WERI-Rb-1 (cell line): ENCODE measurements around the gene ARHGAP26.

Source experiments
- DNase-seq: peaks from one replicate; pipeline ENCODE4 v3.0.0-alpha.2; 2020
- H3K27ac ChIP-seq: fragments of 250-450 bp; sonication (Bioruptor Pico); 2 replicates; pipeline ENCODE4 v1.5.1; 2020; ENCODE audit warnings: mild to moderate bottlenecking, moderate library complexity
- H3K27me3 ChIP-seq: fragments of 250-450 bp; sonication (Bioruptor Pico); 2 replicates; pipeline ENCODE4 v1.5.1; 2021; ENCODE audit warnings: mild to moderate bottlenecking, low read depth, moderate library complexity; ENCODE audit not compliant: insufficient read depth, severe bottlenecking
- H3K36me3 ChIP-seq: fragments of 250-450 bp; sonication (Bioruptor Pico); 2 replicates; pipeline ENCODE4 v1.5.1; 2020; ENCODE audit warnings: mild to moderate bottlenecking, moderate library complexity
- H3K4me3 ChIP-seq: 2 replicates; pipeline ENCODE4 v1.5.1; 2011; ENCODE audit warnings: low read depth, mild to moderate bottlenecking, control low read depth, low read length
- H3K9me3 ChIP-seq: fragments of 250-450 bp; sonication (Bioruptor Pico); 2 replicates; pipeline ENCODE4 v1.5.1; 2021; ENCODE audit warnings: mild to moderate bottlenecking, moderate library complexity; ENCODE audit not compliant: severe bottlenecking
- TF ChIP-seq, protein P1 (sequence below): IDR thresholded peaks from 2 replicates; pipeline ENCODE4 v1.5.1; 2011; ENCODE audit warnings: low read depth, mild to moderate bottlenecking, control low read depth, inconsistent platforms, low read length

ARHGAP26 gene

DNA sequence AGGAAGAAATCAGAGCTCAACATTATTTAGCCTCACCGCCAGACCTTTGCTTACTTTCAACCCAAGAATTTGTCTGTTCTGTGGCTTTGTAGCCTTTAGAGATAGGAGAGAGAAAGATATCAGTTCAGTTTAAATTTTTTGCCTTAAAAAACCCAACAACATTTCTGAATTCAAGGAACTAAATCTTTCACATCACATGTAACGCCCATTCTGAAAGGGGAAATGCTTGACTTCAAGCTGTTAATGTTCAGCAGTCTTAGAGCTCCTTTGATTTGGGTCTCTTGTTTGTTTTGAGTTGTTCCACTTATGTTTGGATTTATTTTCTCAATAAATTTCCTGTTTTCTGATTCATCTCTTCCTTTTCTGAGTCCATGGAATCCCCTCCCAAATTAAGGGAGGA, 294.5 kb downstream of the ARHGAP26 start:
- no peak overlapping the region for H3K4me3 ChIP-seq
- H3K27ac ChIP-seq = no peak overlapping the region
- no peaks in the 10 kb centered on the region for H3K36me3 ChIP-seq
- no peak for DNase-seq
- TF ChIP-seq, protein P1, sequence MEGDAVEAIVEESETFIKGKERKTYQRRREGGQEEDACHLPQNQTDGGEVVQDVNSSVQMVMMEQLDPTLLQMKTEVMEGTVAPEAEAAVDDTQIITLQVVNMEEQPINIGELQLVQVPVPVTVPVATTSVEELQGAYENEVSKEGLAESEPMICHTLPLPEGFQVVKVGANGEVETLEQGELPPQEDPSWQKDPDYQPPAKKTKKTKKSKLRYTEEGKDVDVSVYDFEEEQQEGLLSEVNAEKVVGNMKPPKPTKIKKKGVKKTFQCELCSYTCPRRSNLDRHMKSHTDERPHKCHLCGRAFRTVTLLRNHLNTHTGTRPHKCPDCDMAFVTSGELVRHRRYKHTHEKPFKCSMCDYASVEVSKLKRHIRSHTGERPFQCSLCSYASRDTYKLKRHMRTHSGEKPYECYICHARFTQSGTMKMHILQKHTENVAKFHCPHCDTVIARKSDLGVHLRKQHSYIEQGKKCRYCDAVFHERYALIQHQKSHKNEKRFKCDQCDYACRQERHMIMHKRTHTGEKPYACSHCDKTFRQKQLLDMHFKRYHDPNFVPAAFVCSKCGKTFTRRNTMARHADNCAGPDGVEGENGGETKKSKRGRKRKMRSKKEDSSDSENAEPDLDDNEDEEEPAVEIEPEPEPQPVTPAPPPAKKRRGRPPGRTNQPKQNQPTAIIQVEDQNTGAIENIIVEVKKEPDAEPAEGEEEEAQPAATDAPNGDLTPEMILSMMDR = no peak
- no peaks in the 10 kb centered on the region for H3K9me3 ChIP-seq
- no peaks in the 10 kb centered on the region for H3K27me3 ChIP-seq

DNA sequence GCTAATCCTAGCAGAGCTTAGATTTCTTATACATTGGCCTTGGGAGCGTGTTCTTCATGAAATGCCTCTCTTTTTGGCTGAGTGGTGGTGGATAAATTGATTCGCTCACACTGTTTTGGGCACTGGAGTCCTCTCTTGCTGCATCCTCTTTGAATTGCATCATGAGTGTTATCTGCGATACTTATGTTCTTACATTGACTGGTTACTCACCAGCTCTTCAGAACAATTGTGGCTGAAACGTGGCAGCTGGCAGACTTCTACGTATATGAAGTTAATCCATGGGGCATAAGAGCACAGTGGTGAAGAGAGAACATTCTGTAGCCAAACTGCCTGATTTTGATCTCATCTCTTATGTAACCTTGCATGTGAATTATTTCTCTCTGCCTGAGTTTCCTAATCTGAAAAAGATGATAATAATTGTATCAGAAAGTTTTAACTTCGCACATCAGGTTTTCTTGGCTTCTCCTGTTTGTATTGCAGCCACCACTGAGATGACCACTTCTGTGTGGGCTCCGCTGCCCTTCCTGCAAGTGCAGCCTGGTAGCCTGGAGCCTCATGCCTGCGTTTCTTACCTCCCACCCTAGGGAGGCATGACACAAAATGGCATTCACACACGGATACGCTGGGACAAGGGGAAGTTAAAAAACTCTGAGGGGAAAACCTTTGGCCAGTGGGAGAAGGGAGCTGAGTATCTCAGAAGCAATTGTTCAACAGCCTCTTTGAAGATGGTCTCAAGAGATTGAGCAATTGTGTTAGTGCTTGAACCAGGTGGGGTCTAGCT, 295.2 kb downstream of the ARHGAP26 start:
- H3K27ac ChIP-seq = no peak overlapping the region
- no peaks in the 10 kb centered on the region for H3K9me3 ChIP-seq
- no peaks in the 10 kb centered on the region for H3K36me3 ChIP-seq
- TF ChIP-seq, protein P1 = no peak
- H3K4me3 ChIP-seq = no peak overlapping the region
- DNase-seq = no peak
- H3K27me3 ChIP-seq = no peaks in the 10 kb centered on the region

DNA sequence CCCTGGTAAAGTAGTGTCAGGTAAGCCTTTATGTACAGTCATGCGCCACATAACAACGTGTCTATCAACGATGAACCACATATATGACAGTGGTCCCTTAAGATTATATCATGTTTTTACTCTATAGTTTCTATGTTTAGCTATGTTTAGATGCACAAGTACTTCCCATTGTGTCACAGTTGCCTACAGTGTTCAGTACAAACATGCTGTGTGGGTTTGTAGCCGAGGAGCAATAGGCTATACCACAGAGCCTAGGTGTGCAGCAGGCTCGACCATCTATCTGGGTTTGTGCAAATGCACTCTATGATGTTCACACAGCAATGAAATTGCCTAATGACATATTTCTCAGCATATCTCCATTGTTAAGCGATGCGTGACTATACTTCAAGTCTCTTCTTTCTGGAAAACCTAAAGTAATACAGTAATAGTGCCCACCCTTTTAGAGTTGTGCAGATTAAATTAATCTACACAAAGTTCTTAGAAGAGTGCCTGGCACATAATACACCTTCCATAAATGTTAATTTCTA, 295.9 kb downstream of the ARHGAP26 start:
- Histone ChIP-seq H3K9me3 (no peaks in the 10 kb centered on the region), H3K27me3 (no peaks in the 10 kb centered on the region), H3K27ac (no peak overlapping the region), H3K4me3 (no peak overlapping the region), H3K36me3 (no peaks in the 10 kb centered on the region)
- DNase-seq = no peak
- TF ChIP-seq, protein P1 = no peak

DNA sequence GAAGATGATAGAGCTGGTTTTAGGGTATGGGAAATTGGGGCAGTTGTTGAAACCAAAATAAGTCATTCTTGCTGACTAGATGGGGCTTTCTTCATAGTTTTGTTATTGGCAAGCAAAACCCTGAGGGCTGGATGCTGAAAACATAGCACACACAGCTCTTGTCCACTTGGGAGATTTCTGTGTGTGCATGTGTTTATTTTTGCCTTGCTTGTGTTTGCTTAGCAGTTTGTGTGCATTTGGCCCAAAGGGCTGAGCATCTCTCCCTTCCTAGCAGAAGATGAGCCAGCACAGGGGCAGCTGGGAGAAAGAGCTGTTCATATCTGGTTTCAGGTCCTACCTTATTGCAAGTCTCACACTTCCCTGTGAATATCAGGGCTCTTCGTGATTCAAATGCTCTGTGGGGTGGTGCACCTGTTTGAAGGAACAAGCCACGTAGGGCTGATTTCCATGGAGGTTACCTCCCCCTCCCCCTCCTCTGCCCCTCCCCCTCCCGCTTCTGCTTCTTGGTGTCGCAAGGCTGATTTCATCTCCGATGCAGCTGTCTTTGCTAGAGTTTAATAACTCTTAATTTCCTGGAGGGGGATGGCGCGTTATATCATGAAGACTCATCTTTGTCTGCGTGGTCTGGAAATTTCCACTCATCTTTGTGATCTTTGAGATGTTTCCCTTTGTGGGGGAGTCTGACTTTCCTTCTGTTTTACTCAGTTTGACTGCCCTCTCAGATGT, 296.5 kb downstream of the ARHGAP26 start:
- Histone ChIP-seq H3K4me3 (no peak overlapping the region), H3K27me3 (no peaks in the 10 kb centered on the region), H3K36me3 (no peaks in the 10 kb centered on the region), H3K27ac (no peak overlapping the region), H3K9me3 (no peaks in the 10 kb centered on the region)
- no peak for DNase-seq
- TF ChIP-seq, protein P1 = no peak

DNA sequence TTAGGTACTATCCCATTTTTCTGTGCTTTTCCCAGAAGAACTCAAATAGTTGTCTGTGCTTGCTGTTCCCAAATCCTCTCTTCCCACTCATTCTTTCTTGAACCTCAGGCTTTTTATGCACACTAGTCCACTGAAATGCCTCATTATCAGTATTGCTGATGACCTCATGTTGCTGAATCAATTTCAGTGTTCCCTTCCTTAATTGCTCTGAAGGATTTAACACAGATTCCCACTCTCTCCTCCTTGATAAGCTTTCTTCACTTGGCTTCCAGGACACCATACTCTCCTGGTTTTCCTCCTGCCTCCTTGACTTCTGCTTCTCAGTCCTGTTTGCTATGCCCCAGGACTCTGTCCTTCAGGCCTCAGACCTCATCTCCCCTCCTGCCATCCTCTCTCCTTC, 298.5 kb downstream of the ARHGAP26 start:
- TF ChIP-seq, protein P1 = no peak
- Histone ChIP-seq H3K27ac (no peak overlapping the region), H3K9me3 (no peaks in the 10 kb centered on the region), H3K4me3 (no peak overlapping the region), H3K36me3 (no peaks in the 10 kb centered on the region), H3K27me3 (no peaks in the 10 kb centered on the region)
- DNase-seq = no peak
